ENCODE data around the gene TMEM178B. TPM values are rescaled to one million over a fixed set of nuclear protein-coding genes. Genes with fewer than 3 reads are reported as not detected.

TMEM178B gene
- total and polyA plus RNA-seq, 2 of the 13 experiments (the other 11 are each of a cell fraction or from before 2014, with no cell fraction given): 0.01 to 0.02 TPM

DNA sequence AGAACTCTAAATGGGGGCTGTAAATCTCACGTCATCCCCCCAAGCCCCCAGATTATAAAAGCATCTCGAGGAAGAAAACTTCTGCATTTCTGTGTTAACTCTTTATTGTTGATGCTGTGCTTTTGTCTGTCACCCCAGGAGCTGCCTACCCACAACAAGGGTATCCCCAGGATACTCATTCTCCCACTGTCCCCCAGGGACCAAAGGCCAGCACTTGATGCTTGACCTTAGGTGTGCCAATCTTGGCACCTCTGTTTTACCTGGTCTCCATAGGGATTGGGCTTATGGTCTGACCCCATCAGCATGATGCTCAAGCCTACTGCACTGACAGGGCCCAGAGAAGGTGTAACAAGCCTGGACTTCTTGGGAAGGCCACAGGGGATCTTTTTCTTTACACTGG, 251.4 kb downstream of the TMEM178B start (continued):
- TF ChIP-seq, protein P1, sequence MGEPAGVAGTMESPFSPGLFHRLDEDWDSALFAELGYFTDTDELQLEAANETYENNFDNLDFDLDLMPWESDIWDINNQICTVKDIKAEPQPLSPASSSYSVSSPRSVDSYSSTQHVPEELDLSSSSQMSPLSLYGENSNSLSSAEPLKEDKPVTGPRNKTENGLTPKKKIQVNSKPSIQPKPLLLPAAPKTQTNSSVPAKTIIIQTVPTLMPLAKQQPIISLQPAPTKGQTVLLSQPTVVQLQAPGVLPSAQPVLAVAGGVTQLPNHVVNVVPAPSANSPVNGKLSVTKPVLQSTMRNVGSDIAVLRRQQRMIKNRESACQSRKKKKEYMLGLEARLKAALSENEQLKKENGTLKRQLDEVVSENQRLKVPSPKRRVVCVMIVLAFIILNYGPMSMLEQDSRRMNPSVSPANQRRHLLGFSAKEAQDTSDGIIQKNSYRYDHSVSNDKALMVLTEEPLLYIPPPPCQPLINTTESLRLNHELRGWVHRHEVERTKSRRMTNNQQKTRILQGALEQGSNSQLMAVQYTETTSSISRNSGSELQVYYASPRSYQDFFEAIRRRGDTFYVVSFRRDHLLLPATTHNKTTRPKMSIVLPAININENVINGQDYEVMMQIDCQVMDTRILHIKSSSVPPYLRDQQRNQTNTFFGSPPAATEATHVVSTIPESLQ (CRISPR knock-in tag; conservative IDR thresholded peaks at IDR 0.05): no peak
- no peak for TF ChIP-seq MIER3 (CRISPR knock-in tag; IDR thresholded peaks at IDR 0.05; ENCODE audit: borderline replicate concordance)
- no peak for TF ChIP-seq ZNF260 (CRISPR knock-in tag; IDR thresholded peaks at IDR 0.05; ENCODE audit: borderline replicate concordance, low read depth)
- no peak for TF ChIP-seq SMYD3 (CRISPR knock-in tag; IDR thresholded peaks at IDR 0.05)
- no peak for TF ChIP-seq MAFF (IDR thresholded peaks at IDR 0.05; ENCODE audit: low read depth, low read length)
- TF ChIP-seq ZBTB3 (CRISPR knock-in tag; IDR thresholded peaks at IDR 0.05; ENCODE audit: borderline replicate concordance, low read depth): no peak

DNA sequence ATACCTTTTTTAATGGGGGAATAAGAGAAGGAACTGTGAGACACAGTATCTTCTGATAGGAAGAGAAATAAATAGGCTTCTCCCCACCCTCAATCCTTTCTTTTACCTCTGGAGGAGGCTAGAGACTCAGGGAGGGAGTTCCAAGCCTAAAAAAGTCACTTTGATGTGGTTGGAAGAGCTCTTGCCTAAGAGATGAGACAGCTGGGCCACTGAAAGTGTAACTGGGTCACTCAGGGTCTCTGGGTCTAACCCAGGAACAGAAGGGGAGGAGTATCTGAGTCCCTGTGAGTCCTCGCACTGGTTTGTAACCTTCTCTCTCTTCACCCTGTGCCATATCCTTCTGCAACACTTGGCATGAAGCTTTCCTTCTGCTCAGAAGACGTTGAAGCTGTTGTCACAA, 254.4 kb downstream of the TMEM178B start:
- no peak for FAIRE-seq
- in situ Hi-C loops (cut with HindIII; ENCODE audit: extremely low pct_ligation_motif_present, low pct_unique_long_range_greater_than_20kb): no loop called here
- Histone ChIP-seq H3K4me2 (ENCODE audit: low read depth, low read length) (no peak overlapping the region), H3K4me3 (replicated peaks in 1 of 3; ENCODE audit: insufficient read depth in 1 of 3, low read depth in 2 of 3, low read length in 3 of 3) (no peak overlapping the region), H3K9me3 (ENCODE audit: low read length) (no peaks in the 10 kb centered on the region), H3K36me3 (replicated peaks in 1 of 2; ENCODE audit: control insufficient read depth in 1 of 2, insufficient read depth in 2 of 2, low read length in 2 of 2) (no peaks in the 10 kb centered on the region), H4K20me1 (ENCODE audit: insufficient read depth, low read length) (no peaks in the 10 kb centered on the region), H2AFZ (ENCODE audit: low read length) (no peak overlapping the region), H3K27ac (ENCODE audit: extremely low read length, insufficient read depth, low read length) (no peak overlapping the region), H3K79me2 (ENCODE audit: insufficient read depth, low read length) (no peaks in the 10 kb centered on the region), H3K4me1 (ENCODE audit: insufficient read depth, low read length) (no peaks in the 10 kb centered on the region), H3K9ac (ENCODE audit: insufficient read depth, low read depth, low read length) (no peak overlapping the region), H3K27me3 (ENCODE audit: control insufficient read depth in 1 of 2, insufficient read depth in 2 of 2, low read length in 2 of 2) (no peaks in the 10 kb centered on the region)
- WGBS (ENCODE audit: low lambda C conversion rate): 4% methylated on average over 2 of the region's 2 CpGs
- ATAC-seq: no peak
- ChIA-PET POLR2A (no interaction called here), CTCF (ENCODE audit: low intra/inter-chr PET ratio, low total read pairs) (no interaction called here)
- DNase-seq (ENCODE audit: low spot score): no peak
- BruUV-seq (replicated peaks): no TSS peak
- intact Hi-C loops (cut with micrococcal nuclease; ENCODE audit: unreplicated experiment): no loop called here
- TF ChIP-seq, protein P2, sequence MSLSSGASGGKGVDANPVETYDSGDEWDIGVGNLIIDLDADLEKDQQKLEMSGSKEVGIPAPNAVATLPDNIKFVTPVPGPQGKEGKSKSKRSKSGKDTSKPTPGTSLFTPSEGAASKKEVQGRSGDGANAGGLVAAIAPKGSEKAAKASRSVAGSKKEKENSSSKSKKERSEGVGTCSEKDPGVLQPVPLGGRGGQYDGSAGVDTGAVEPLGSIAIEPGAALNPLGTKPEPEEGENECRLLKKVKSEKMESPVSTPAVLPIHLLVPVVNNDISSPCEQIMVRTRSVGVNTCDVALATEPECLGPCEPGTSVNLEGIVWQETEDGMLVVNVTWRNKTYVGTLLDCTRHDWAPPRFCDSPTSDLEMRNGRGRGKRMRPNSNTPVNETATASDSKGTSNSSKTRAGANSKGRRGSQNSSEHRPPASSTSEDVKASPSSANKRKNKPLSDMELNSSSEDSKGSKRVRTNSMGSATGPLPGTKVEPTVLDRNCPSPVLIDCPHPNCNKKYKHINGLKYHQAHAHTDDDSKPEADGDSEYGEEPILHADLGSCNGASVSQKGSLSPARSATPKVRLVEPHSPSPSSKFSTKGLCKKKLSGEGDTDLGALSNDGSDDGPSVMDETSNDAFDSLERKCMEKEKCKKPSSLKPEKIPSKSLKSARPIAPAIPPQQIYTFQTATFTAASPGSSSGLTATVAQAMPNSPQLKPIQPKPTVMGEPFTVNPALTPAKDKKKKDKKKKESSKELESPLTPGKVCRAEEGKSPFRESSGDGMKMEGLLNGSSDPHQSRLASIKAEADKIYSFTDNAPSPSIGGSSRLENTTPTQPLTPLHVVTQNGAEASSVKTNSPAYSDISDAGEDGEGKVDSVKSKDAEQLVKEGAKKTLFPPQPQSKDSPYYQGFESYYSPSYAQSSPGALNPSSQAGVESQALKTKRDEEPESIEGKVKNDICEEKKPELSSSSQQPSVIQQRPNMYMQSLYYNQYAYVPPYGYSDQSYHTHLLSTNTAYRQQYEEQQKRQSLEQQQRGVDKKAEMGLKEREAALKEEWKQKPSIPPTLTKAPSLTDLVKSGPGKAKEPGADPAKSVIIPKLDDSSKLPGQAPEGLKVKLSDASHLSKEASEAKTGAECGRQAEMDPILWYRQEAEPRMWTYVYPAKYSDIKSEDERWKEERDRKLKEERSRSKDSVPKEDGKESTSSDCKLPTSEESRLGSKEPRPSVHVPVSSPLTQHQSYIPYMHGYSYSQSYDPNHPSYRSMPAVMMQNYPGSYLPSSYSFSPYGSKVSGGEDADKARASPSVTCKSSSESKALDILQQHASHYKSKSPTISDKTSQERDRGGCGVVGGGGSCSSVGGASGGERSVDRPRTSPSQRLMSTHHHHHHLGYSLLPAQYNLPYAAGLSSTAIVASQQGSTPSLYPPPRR (CRISPR knock-in tag; IDR thresholded peaks at IDR 0.05; ENCODE audit: borderline replicate concordance): no peak
- TF ChIP-seq KDM2A (CRISPR knock-in tag; IDR thresholded peaks at IDR 0.05; ENCODE audit: borderline replicate concordance, low read depth): no peak
- no peak for TF ChIP-seq NRL (CRISPR knock-in tag; IDR thresholded peaks at IDR 0.05; ENCODE audit: borderline replicate concordance)
- no peak for TF ChIP-seq SMC3 (IDR thresholded peaks at IDR 0.05; ENCODE audit: low read length)
- TF ChIP-seq, protein P3, sequence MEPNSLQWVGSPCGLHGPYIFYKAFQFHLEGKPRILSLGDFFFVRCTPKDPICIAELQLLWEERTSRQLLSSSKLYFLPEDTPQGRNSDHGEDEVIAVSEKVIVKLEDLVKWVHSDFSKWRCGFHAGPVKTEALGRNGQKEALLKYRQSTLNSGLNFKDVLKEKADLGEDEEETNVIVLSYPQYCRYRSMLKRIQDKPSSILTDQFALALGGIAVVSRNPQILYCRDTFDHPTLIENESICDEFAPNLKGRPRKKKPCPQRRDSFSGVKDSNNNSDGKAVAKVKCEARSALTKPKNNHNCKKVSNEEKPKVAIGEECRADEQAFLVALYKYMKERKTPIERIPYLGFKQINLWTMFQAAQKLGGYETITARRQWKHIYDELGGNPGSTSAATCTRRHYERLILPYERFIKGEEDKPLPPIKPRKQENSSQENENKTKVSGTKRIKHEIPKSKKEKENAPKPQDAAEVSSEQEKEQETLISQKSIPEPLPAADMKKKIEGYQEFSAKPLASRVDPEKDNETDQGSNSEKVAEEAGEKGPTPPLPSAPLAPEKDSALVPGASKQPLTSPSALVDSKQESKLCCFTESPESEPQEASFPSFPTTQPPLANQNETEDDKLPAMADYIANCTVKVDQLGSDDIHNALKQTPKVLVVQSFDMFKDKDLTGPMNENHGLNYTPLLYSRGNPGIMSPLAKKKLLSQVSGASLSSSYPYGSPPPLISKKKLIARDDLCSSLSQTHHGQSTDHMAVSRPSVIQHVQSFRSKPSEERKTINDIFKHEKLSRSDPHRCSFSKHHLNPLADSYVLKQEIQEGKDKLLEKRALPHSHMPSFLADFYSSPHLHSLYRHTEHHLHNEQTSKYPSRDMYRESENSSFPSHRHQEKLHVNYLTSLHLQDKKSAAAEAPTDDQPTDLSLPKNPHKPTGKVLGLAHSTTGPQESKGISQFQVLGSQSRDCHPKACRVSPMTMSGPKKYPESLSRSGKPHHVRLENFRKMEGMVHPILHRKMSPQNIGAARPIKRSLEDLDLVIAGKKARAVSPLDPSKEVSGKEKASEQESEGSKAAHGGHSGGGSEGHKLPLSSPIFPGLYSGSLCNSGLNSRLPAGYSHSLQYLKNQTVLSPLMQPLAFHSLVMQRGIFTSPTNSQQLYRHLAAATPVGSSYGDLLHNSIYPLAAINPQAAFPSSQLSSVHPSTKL (CRISPR knock-in tag; IDR thresholded peaks at IDR 0.05): no peak

All from HepG2 (cell line).